H1 (cell line): ENCODE measurements around the gene DENND11. TPM values are rescaled to one million over a fixed set of nuclear protein-coding genes. Genes with fewer than 3 reads are reported as not detected.

Experiments used
- CTCF ChIA-PET: fragments of 300-600 bp; sonication (Branson Sonifier 250); formaldehyde crosslinking; loops from one replicate; lab custom pipeline; 2021; ENCODE audit not compliant: partially characterized antibody; lab: Charles Lee
- POLR2A ChIA-PET: fragments of 300-600 bp; sonication (Branson Sonifier 250); formaldehyde crosslinking; loops from one replicate; lab custom pipeline; 2021; ENCODE audit warnings: inconsistent platforms; ENCODE audit not compliant: partially characterized antibody; lab: Charles Lee
- DNase-seq, 2 experiments: peaks; one replicate each; pipeline versions ENCODE4 v3.0.0 to v3.0.0-alpha.2; 2010 to 2022; ENCODE audit warnings: low spot score in 2 of 2, low read depth in 1 of 2, mixed read lengths in 1 of 2
- FAIRE-seq: peaks from 2 replicates; lab custom pipeline; 2011; peaks lifted over from hg19 to GRCh38; lab: Jason Lieb, UNC
- H2AFZ ChIP-seq: 2 replicates; pipeline ENCODE4 v1.8.1; 2012; ENCODE audit warnings: low read length, inconsistent platforms
- H2AK5ac ChIP-seq: 2 replicates; pipeline ENCODE4 v1.6.1; 2013; ENCODE audit warnings: low read depth, low read length
- H2BK120ac ChIP-seq: replicated peaks from 2 replicates; pipeline ENCODE3; 2013; ENCODE audit warnings: low read depth, low read length, inconsistent platforms
- H2BK12ac ChIP-seq: 2 replicates; pipeline ENCODE4 v1.6.1; 2013; ENCODE audit warnings: low read depth, low read length
- H2BK15ac ChIP-seq: 2 replicates; pipeline ENCODE4 v1.6.1; 2013; ENCODE audit warnings: low read length
- H2BK20ac ChIP-seq: 2 replicates; pipeline ENCODE4 v1.6.1; 2013; ENCODE audit warnings: low read length
- H2BK5ac ChIP-seq: 2 replicates; pipeline ENCODE4 v1.6.1; 2013; ENCODE audit warnings: low read depth, low read length
- H3K14ac ChIP-seq: 2 replicates; pipeline ENCODE4 v1.6.1; 2013; ENCODE audit warnings: inconsistent platforms; ENCODE audit not compliant: insufficient read length
- H3K18ac ChIP-seq: 2 replicates; pipeline ENCODE4 v1.6.1; 2013; ENCODE audit warnings: low read length; ENCODE audit errors: extremely low read depth
- H3K23ac ChIP-seq: 2 replicates; pipeline ENCODE4 v1.6.1; 2013; ENCODE audit warnings: inconsistent platforms; ENCODE audit not compliant: insufficient read length
- H3K23me2 ChIP-seq: 2 replicates; pipeline ENCODE4 v1.6.1; 2013; ENCODE audit warnings: low read depth, low read length
- H3K27ac ChIP-seq: 2 replicates; pipeline ENCODE4 v1.6.1; 2011; ENCODE audit warnings: low read depth, low read length, inconsistent platforms
- H3K27me3 ChIP-seq, 4 experiments: replicated peaks in 1 of 4; 1 replicate in 1 of 4; 2 replicates in 3 of 4; pipeline versions ENCODE4 v1.6.1 to v1.8.1; 2011 to 2013; ENCODE audit warnings: low read length in 3 of 4, mild to moderate bottlenecking in 3 of 4, inconsistent platforms in 2 of 4, mixed read lengths in 2 of 4, moderate library complexity in 1 of 4; ENCODE audit not compliant: control insufficient read depth in 3 of 4, insufficient read depth in 3 of 4; ENCODE audit errors: extremely low read depth in 1 of 4
- H3K36me3 ChIP-seq, 4 experiments: 2 replicates each; pipeline versions ENCODE4 v1.6.1 to v1.8.1; 2011 to 2013; ENCODE audit warnings: mild to moderate bottlenecking in 4 of 4, low read length in 3 of 4, moderate library complexity in 2 of 4, control low read depth in 1 of 4, inconsistent platforms in 1 of 4; ENCODE audit not compliant: insufficient read depth in 4 of 4, control insufficient read depth in 2 of 4
- H3K4ac ChIP-seq: replicated peaks from 2 replicates; pipeline ENCODE3; 2013; ENCODE audit warnings: low read length, low read depth, mixed read lengths, inconsistent platforms; ENCODE audit not compliant: insufficient read length
- H3K4me1 ChIP-seq, 4 experiments: replicated peaks in 1 of 4; 1 replicate in 1 of 4; 2 replicates in 3 of 4; pipeline versions ENCODE4 v1.6.1 to v1.8.1; 2011 to 2013; ENCODE audit warnings: low read length in 3 of 4, inconsistent platforms in 2 of 4, mixed read lengths in 1 of 4; ENCODE audit not compliant: insufficient read depth in 4 of 4, control insufficient read depth in 3 of 4
- H3K4me2 ChIP-seq, 2 experiments: 2 replicates each; pipeline versions ENCODE4 v1.6.1 to v1.8.1; 2011 to 2013; ENCODE audit warnings: low read depth in 2 of 2, low read length in 2 of 2, control low read depth in 1 of 2, inconsistent platforms in 1 of 2, mild to moderate bottlenecking in 1 of 2; ENCODE audit not compliant: insufficient read depth in 1 of 2
- H3K4me3 ChIP-seq, 4 experiments: fragments of 200-600, 300-600 bp in 1 of 4; sonication (generic), shearing (Covaris generic), sonication (Bioruptor Twin) in 1 of 4; 2 replicates each; pipeline versions ENCODE4 v1.5.1 to v1.8.1; 2011 to 2016; ENCODE audit warnings: low read length in 4 of 4, low read depth in 3 of 4, control low read depth in 2 of 4, inconsistent platforms in 2 of 4, mild to moderate bottlenecking in 2 of 4, mixed read lengths in 1 of 4, moderate library complexity in 1 of 4; ENCODE audit not compliant: insufficient read depth in 2 of 4; ENCODE audit errors: extremely low read depth in 1 of 4
- H3K56ac ChIP-seq: replicated peaks from 2 replicates; pipeline ENCODE3; 2013; ENCODE audit warnings: low read depth, mild to moderate bottlenecking, mixed read lengths, low read length, inconsistent platforms; ENCODE audit not compliant: insufficient read length
- H3K79me1 ChIP-seq: 2 replicates; pipeline ENCODE4 v1.6.1; 2013; ENCODE audit warnings: low read depth, low read length, control low read depth
- H3K79me2 ChIP-seq, 2 experiments: 2 replicates each; pipeline versions ENCODE4 v1.6.1 to v1.8.1; 2012 to 2013; ENCODE audit warnings: low read length in 2 of 2, mild to moderate bottlenecking in 2 of 2, inconsistent platforms in 1 of 2; ENCODE audit not compliant: insufficient read depth in 2 of 2, control insufficient read depth in 1 of 2
- H3K9ac ChIP-seq, 4 experiments: replicated peaks in 1 of 4; 1 replicate in 1 of 4; 2 replicates in 3 of 4; pipeline versions ENCODE4 v1.6.1 to v1.8.1; 2011 to 2013; ENCODE audit warnings: low read depth in 3 of 4, low read length in 3 of 4, control low read depth in 2 of 4, mild to moderate bottlenecking in 2 of 4, moderate library complexity in 2 of 4, inconsistent platforms in 1 of 4; ENCODE audit errors: extremely low read depth in 1 of 4
- H3K9me3 ChIP-seq, 2 experiments: 2 replicates each; pipeline versions ENCODE4 v1.6.1 to v1.8.1; 2012 to 2013; ENCODE audit warnings: mild to moderate bottlenecking in 2 of 2, moderate library complexity in 2 of 2, control low read depth in 1 of 2, inconsistent platforms in 1 of 2, low read depth in 1 of 2, low read length in 1 of 2, mixed read lengths in 1 of 2; ENCODE audit not compliant: insufficient read depth in 2 of 2
- H4K20me1 ChIP-seq, 2 experiments: replicated peaks in 1 of 2; 2 replicates each; pipeline versions ENCODE3 to v1.8.1; 2011 to 2013; ENCODE audit warnings: inconsistent platforms in 2 of 2, low read length in 2 of 2, mild to moderate bottlenecking in 1 of 2; ENCODE audit not compliant: insufficient read depth in 2 of 2, control insufficient read depth in 1 of 2
- H4K5ac ChIP-seq: 2 replicates; pipeline ENCODE4 v1.6.1; 2013; ENCODE audit warnings: low read length, low read depth, mixed read lengths, inconsistent platforms; ENCODE audit not compliant: insufficient read length
- H4K8ac ChIP-seq: 2 replicates; pipeline ENCODE4 v1.8.0; 2013; ENCODE audit warnings: mild to moderate bottlenecking, moderate library complexity, low read length, inconsistent platforms; ENCODE audit not compliant: insufficient read depth; ENCODE audit errors: extremely low read depth
- H4K91ac ChIP-seq: replicated peaks from 2 replicates; pipeline ENCODE3; 2013; ENCODE audit warnings: low read length, mixed read lengths, inconsistent platforms; ENCODE audit not compliant: insufficient read length
- BACH1 ChIP-seq: IDR thresholded peaks from 2 replicates; pipeline ENCODE4 v1.6.1; 2012; ENCODE audit warnings: low read length, improper control_type of control experiment
- CEBPB ChIP-seq: IDR thresholded peaks from 2 replicates; pipeline ENCODE4 v1.6.1; 2012; ENCODE audit warnings: low read depth, low read length
- EP300 ChIP-seq, 2 experiments: IDR thresholded peaks; 1 replicate in 1 of 2; 2 replicates in 1 of 2; pipeline ENCODE4 v1.6.1; 2011 to 2012; ENCODE audit warnings: low read depth in 2 of 2, low read length in 2 of 2, mild to moderate bottlenecking in 2 of 2, borderline replicate concordance in 1 of 2, inconsistent platforms in 1 of 2, moderate library complexity in 1 of 2
- FOSL1 ChIP-seq: IDR thresholded peaks from 2 replicates; pipeline ENCODE4 v1.6.1; 2011; ENCODE audit warnings: mild to moderate bottlenecking, low read depth, low read length, moderate library complexity; ENCODE audit not compliant: insufficient read depth
- HDAC2 ChIP-seq, 2 experiments: fragments of 300-600 bp in 1 of 2; sonication (generic) in 1 of 2; IDR thresholded peaks; 2 replicates each; pipeline ENCODE4 v1.6.1; 2011 to 2012; ENCODE audit warnings: low read depth in 2 of 2, low read length in 2 of 2, mild to moderate bottlenecking in 2 of 2, moderate library complexity in 2 of 2, borderline replicate concordance in 1 of 2, inconsistent platforms in 1 of 2
- JUND ChIP-seq: IDR thresholded peaks from 2 replicates; pipeline ENCODE4 v1.6.1; 2011; ENCODE audit warnings: mild to moderate bottlenecking, improper control_type of control experiment, low read length
- KDM4A ChIP-seq: IDR thresholded peaks from one replicate; pipeline ENCODE4 v1.7.1; 2012; ENCODE audit warnings: low read depth, mild to moderate bottlenecking, moderate library complexity, low read length, inconsistent platforms; ENCODE audit not compliant: severe bottlenecking
- NRF1 ChIP-seq: IDR thresholded peaks from 2 replicates; pipeline ENCODE4 v1.6.1; 2011; ENCODE audit warnings: mild to moderate bottlenecking, low read depth, low read length, improper control_type of control experiment
- PHF8 ChIP-seq: fragments of 200-600 bp; sonication (generic); conservative IDR thresholded peaks from 2 replicates; pipeline ENCODE4 v1.7.1; 2012; ENCODE audit warnings: low read depth, mild to moderate bottlenecking, inconsistent platforms, low read length, moderate library complexity
- POU5F1 ChIP-seq: IDR thresholded peaks from 2 replicates; pipeline ENCODE4 v1.6.1; 2011; ENCODE audit warnings: low read depth, mild to moderate bottlenecking, low read length, moderate library complexity
- RBBP5 ChIP-seq: IDR thresholded peaks from 2 replicates; pipeline ENCODE4 v1.7.1; 2012; ENCODE audit warnings: low read depth, mild to moderate bottlenecking, inconsistent platforms, low read length, moderate library complexity, borderline replicate concordance
- RFX5 ChIP-seq: IDR thresholded peaks from 2 replicates; pipeline ENCODE4 v1.6.1; 2011; ENCODE audit warnings: low read depth, low read length, improper control_type of control experiment, borderline replicate concordance
- SP2 ChIP-seq: IDR thresholded peaks from 2 replicates; pipeline ENCODE4 v1.6.1; 2012; ENCODE audit warnings: mild to moderate bottlenecking, low read length, inconsistent platforms
- TAF1 ChIP-seq: IDR thresholded peaks from 2 replicates; pipeline ENCODE4 v1.6.1; 2011; ENCODE audit warnings: mild to moderate bottlenecking, low read depth, low read length
- TAF7 ChIP-seq: optimal IDR thresholded peaks from 2 replicates; pipeline ENCODE3; 2011; ENCODE audit warnings: low read depth, mild to moderate bottlenecking, inconsistent platforms, low read length, moderate library complexity, borderline replicate concordance
- TBP ChIP-seq: IDR thresholded peaks from 2 replicates; pipeline ENCODE4 v1.6.1; 2011; ENCODE audit warnings: low read depth, low read length, improper control_type of control experiment
- polyA plus RNA-seq, 7 experiments: library from polyadenylated mRNA; depleted of rRNA in 3 of 7; stranded (reverse) in 5 of 7; unstranded in 2 of 7; fragments of >200 nt in 5 of 7; fragments of 200-250 nt in 2 of 7; gene quantifications; 1 replicate in 5 of 7; 2 replicates in 1 of 7; 4 replicates in 1 of 7; pipeline versions ENCODE4 v1.2.1 to v1.2.3, GENCODE V29; 2011 to 2013; ENCODE audit warnings: missing spikeins in 2 of 7, mixed read lengths in 2 of 7
- total RNA-seq: library from RNA; stranded (reverse); fragmentation: NEBNext Ultra II Directional; extraction: Animal tissue kit (Norgen Biotek cat#: 25700); gene quantifications from 2 replicates; pipeline ENCODE4 v1.2.1, GENCODE V29; 2021

Gene DENND11
- total and polyA plus RNA-seq, 2 of the 8 experiments (the other 6 are each of a cell fraction or from before 2014, with no cell fraction given): 8.0 to 26.8 TPM

- no peak overlapping the region for H4K91ac ChIP-seq
- H3K18ac ChIP-seq: no peak overlapping the region
- no peak overlapping the region for H2AFZ ChIP-seq
- CTCF ChIA-PET: interaction anchor here (3.0 kb wide), 1 partner anchor 25 kb away, joined by 10 read pairs; no protein-coding TSS in a partner anchor
- H3K14ac ChIP-seq: no peak overlapping the region
- H3K9ac ChIP-seq: no peak overlapping the region
- H2BK5ac ChIP-seq: no peak overlapping the region
- FAIRE-seq (no peak), DNase-seq (no peak)
- H4K8ac ChIP-seq: no peak overlapping the region
- no peak overlapping the region for H2BK20ac ChIP-seq
- no peak overlapping the region for H3K4me3 ChIP-seq
- no peak overlapping the region for H3K56ac ChIP-seq
- no peak overlapping the region for H3K27ac ChIP-seq
- no peaks in the 10 kb centered on the region for H3K9me3 ChIP-seq
- H3K36me3 ChIP-seq: peaks cover 0 to 4% (median 0%) of the 10 kb centered on the region in 4 experiments; a peak in 4 of 8 replicates
- no peak overlapping the region for H2BK120ac ChIP-seq
- peaks cover 0 to 2% of the 10 kb centered on the region in 2 experiments for H4K20me1 ChIP-seq
- no peaks in the 10 kb centered on the region for H3K79me1 ChIP-seq
- H3K4me2 ChIP-seq: no peak overlapping the region
- no peaks in the 10 kb centered on the region for H3K79me2 ChIP-seq
- no peaks in the 10 kb centered on the region; a peak in 1 of 7 replicates for H3K4me1 ChIP-seq
- no peaks in the 10 kb centered on the region for H3K23me2 ChIP-seq
- no peak overlapping the region for H3K23ac ChIP-seq
- no peaks in the 10 kb centered on the region for H3K27me3 ChIP-seq
- POLR2A ChIA-PET: interaction anchor here (0.8 to 1.9 kb wide), 2 partner anchors 19 to 64 kb away, joined by 4 to 5 read pairs; no protein-coding TSS in a partner anchor
- no peak overlapping the region for H2BK15ac ChIP-seq
- no peak overlapping the region for H2BK12ac ChIP-seq
- no peak overlapping the region for H4K5ac ChIP-seq
- H2AK5ac ChIP-seq: no peak overlapping the region
- H3K4ac ChIP-seq: no peak overlapping the region
- no peak for TF ChIP-seq POU5F1
- TF ChIP-seq TAF7: no peak
- TF ChIP-seq JUND: no peak
- no peak for TF ChIP-seq CEBPB
- no peak for TF ChIP-seq BACH1
- no peak for TF ChIP-seq NRF1
- TF ChIP-seq PHF8: no peak
- TF ChIP-seq KDM4A: no peak
- no peak for TF ChIP-seq HDAC2 (IDR thresholded peaks at IDR 0.05; ENCODE audit: borderline replicate concordance in 1 of 2, low read depth in 2 of 2, low read length in 2 of 2)
- TF ChIP-seq TBP: no peak
- TF ChIP-seq RFX5: no peak
- no peak for TF ChIP-seq RBBP5
- TF ChIP-seq TAF1: no peak
- TF ChIP-seq FOSL1: no peak
- no peak for TF ChIP-seq SP2
- no peak for TF ChIP-seq EP300 (IDR thresholded peaks at IDR 0.05; ENCODE audit: borderline replicate concordance in 1 of 2, low read depth in 2 of 2, low read length in 2 of 2)
These were observed 23.0 kb downstream of the DENND11 start for GRCh38 chr7:141679014-141679413.
